Measurements from ENCODE around the gene SLC35G3.

- TF ChIP-seq CTCF (IDR thresholded peaks at IDR 0.05; ENCODE audit: control extremely low read depth in 1 of 3, insufficient read depth in 1 of 3, low read depth in 1 of 3, low read length in 3 of 3) (no peak), POLR2A (IDR thresholded peaks at IDR 0.05; ENCODE audit: control extremely low read depth in 1 of 2, low read depth in 2 of 2, low read length in 2 of 2) (no peak), POLR2AphosphoS5 (IDR thresholded peaks at IDR 0.05; ENCODE audit: low read depth, low read length) (no peak), CREB1 (IDR thresholded peaks at IDR 0.05) (no peak), EZH2 (IDR thresholded peaks at IDR 0.05; ENCODE audit: low read depth, low read length, severe bottlenecking) (no peak), ASH2L (IDR thresholded peaks at IDR 0.05; ENCODE audit: low read length) (no peak), KDM1A (IDR thresholded peaks at IDR 0.05; ENCODE audit: borderline replicate concordance, low read length) (no peak), ATF3 (IDR thresholded peaks at IDR 0.05; ENCODE audit: insufficient read depth, low read depth, low read length) (no peak), RXRA (IDR thresholded peaks at IDR 0.05; ENCODE audit: insufficient read depth, low read depth, low read length) (no peak)
Observed at GRCh38 chr17:35217107-35217506, 22.9 kb upstream of the SLC35G3 start.
